SK-N-SH (cell line): ENCODE measurements around the gene SIPA1L2.

Source experiments
- MXI1 ChIP-seq: IDR thresholded peaks from 2 replicates; pipeline ENCODE4 v1.6.1; 2012; ENCODE audit warnings: mild to moderate bottlenecking, low read depth, low read length, improper control_type of control experiment
- REST ChIP-seq: IDR thresholded peaks from 2 replicates; pipeline ENCODE4 v1.6.1; 2012; ENCODE audit warnings: mild to moderate bottlenecking, low read depth, low read length, moderate library complexity

- TF ChIP-seq REST (no peak), MXI1 (no peak)
Observed at GRCh38 chr1:232675898-232676297, 46.0 kb upstream of the SIPA1L2 start.
